ENCODE data around the gene LRFN3. TPM values are rescaled to one million over a fixed set of nuclear protein-coding genes. Genes with fewer than 3 reads are reported as not detected.

The LRFN3 gene
- polyA plus RNA-seq, 1 experiment, result 0.69 TPM

DNA sequence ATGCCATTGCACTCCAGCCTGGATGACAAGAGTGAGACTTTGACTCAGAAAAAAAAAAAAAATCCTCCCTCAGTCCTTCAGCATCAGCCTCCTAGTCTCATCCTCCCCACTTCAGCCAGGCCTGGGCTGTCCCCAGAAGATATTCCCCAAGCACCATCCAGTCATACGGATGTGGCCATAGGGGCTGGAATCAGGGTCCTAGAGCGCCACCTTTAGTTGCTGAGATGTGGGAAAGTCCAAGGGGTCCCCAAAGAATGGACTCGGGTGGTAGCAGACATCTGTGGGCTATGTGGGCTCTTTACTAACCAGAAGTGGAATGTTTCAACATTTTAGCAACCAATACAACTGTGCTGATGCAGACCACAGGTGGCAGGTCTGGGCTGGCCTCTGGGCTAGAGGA lies 25.0 kb upstream of the LRFN3 start:
- TF ChIP-seq, protein P1, sequence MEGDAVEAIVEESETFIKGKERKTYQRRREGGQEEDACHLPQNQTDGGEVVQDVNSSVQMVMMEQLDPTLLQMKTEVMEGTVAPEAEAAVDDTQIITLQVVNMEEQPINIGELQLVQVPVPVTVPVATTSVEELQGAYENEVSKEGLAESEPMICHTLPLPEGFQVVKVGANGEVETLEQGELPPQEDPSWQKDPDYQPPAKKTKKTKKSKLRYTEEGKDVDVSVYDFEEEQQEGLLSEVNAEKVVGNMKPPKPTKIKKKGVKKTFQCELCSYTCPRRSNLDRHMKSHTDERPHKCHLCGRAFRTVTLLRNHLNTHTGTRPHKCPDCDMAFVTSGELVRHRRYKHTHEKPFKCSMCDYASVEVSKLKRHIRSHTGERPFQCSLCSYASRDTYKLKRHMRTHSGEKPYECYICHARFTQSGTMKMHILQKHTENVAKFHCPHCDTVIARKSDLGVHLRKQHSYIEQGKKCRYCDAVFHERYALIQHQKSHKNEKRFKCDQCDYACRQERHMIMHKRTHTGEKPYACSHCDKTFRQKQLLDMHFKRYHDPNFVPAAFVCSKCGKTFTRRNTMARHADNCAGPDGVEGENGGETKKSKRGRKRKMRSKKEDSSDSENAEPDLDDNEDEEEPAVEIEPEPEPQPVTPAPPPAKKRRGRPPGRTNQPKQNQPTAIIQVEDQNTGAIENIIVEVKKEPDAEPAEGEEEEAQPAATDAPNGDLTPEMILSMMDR (IDR thresholded peaks at IDR 0.05; ENCODE audit: low read depth, low read length), result no peak
- no peak for DNase-seq (ENCODE audit: low read depth, low spot score)
- H3K27me3 ChIP-seq (ENCODE audit: control insufficient read depth, insufficient read depth, low read length), result no peaks in the 10 kb centered on the region
- H3K27ac ChIP-seq (ENCODE audit: low read depth, low read length), result no peak overlapping the region
- ChIA-PET POLR2A (no interaction called here), CTCF (interaction anchor here (1.2 kb wide), 1 partner anchor 29 kb away, joined by 4 read pairs; no protein-coding TSS in a partner anchor)
- no peaks in the 10 kb centered on the region for H3K9me3 ChIP-seq (ENCODE audit: control insufficient read depth, insufficient read depth, low read length)
- H3K4me3 ChIP-seq (ENCODE audit: low read depth, low read length), result no peak overlapping the region

DNA sequence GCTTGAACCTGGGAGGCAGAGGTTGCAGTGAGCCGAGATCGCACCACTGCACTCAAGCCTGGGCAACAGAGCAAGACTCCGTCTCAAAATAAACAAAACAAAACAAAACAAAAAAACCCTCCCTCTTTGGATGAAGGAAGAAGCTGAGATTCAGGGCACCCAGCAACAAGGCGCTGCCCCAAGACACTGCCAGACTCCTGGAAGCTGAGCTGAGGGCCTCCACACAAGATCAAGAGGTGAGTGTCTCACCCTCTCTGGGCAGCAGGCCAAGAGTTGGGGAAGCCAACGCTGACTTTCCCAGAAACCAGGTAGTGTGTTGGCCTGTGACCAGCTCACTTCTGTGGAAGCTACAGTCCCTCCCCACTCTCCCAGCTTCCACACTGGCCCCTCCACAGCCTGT lies 24.4 kb upstream of the LRFN3 start:
- CTCF ChIA-PET, result interaction anchor here (1.2 kb wide), 1 partner anchor 29 kb away, joined by 4 read pairs; no protein-coding TSS in a partner anchor
- Histone ChIP-seq H3K27me3 (ENCODE audit: control insufficient read depth, insufficient read depth, low read length) (no peaks in the 10 kb centered on the region), H3K9me3 (ENCODE audit: control insufficient read depth, insufficient read depth, low read length) (no peaks in the 10 kb centered on the region), H3K27ac (ENCODE audit: low read depth, low read length) (no peak overlapping the region), H3K4me3 (ENCODE audit: low read depth, low read length) (no peak overlapping the region)
- TF ChIP-seq, protein P1 (IDR thresholded peaks at IDR 0.05; ENCODE audit: low read depth, low read length), result no peak
- POLR2A ChIA-PET, result no interaction called here
- no peak for DNase-seq (ENCODE audit: low read depth, low spot score)

DNA sequence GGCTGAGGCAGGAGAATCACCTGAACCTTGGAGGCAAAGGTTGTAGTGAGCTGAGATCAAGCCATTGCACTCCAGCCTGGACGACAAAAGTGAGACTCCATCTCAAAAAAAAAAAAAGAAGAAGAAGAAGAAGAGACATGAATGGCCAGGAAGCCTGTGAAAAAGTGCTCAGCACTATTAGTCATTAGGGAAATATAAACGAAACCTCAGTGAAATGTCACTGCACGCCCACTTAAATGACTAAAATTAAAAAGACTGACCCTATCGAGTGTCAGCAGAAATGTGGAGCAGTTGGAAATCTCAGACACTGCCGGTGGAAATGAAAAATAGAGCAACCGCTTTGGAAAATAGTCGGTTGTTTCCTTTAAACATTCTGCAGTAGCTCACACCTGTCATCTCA lies 22.6 kb upstream of the LRFN3 start:
- Histone ChIP-seq H3K4me3 (ENCODE audit: low read depth, low read length) (no peak overlapping the region), H3K27me3 (ENCODE audit: control insufficient read depth, insufficient read depth, low read length) (peaks cover 2% of the 10 kb centered on the region), H3K27ac (ENCODE audit: low read depth, low read length) (no peak overlapping the region), H3K9me3 (ENCODE audit: control insufficient read depth, insufficient read depth, low read length) (no peaks in the 10 kb centered on the region)
- no peak for DNase-seq (ENCODE audit: low read depth, low spot score)
- TF ChIP-seq, protein P1 (IDR thresholded peaks at IDR 0.05; ENCODE audit: low read depth, low read length), result no peak
- ChIA-PET POLR2A (no interaction called here), CTCF (no interaction called here)

DNA sequence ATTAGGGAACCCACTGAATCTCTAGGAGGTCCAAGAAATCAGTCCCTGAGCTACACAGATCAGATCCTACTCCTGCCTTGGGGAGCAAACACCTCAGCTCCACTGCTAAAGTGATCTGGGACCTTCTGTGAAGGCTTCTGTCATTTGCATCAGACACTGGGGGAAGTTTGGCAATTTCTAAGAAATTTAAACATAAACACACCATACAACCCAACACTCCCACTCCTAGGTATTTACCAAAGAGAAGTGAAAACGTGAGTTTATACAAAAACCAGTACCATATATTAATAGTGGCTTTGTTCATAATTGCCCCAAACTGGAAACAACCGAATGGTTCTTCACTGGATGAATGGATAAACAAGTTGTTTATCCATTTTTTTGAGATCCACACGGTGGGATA lies 20.7 kb upstream of the LRFN3 start:
- POLR2A ChIA-PET, result interaction anchor here (0.7 kb wide), 1 partner anchor 1456 kb away, joined by 7 read pairs; the partner anchor contains the start of gene ZNF527
- no peak overlapping the region for H3K4me3 ChIP-seq (ENCODE audit: low read depth, low read length)
- TF ChIP-seq, protein P1 (IDR thresholded peaks at IDR 0.05; ENCODE audit: low read depth, low read length), result no peak
- no peaks in the 10 kb centered on the region for H3K9me3 ChIP-seq (ENCODE audit: control insufficient read depth, insufficient read depth, low read length)
- CTCF ChIA-PET, result no interaction called here
- peaks cover 5% of the 10 kb centered on the region for H3K27me3 ChIP-seq (ENCODE audit: control insufficient read depth, insufficient read depth, low read length)
- no peak overlapping the region for H3K27ac ChIP-seq (ENCODE audit: low read depth, low read length)
- DNase-seq (ENCODE audit: low read depth, low spot score), result no peak

DNA sequence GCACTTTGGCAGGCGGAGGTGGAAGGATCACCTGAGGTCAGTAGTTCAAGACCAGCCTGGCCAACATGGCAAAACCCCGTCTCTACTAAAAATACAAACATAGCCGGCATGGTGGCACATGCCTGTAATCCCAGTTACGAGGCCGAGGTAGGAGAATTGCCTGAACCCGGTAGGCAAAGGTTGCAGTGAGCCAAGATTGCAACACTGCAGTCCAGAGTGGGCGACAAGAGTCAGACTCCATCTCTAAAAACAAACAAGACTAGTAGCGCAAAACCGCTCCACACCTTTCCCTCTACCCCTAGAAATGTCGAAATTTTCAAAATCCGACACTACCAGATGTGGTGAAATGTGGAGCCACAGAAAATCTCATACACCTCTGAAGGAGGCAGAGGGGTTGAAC lies 16.9 kb upstream of the LRFN3 start:
- no peaks in the 10 kb centered on the region for H3K9me3 ChIP-seq (ENCODE audit: control insufficient read depth, insufficient read depth, low read length)
- POLR2A ChIA-PET, result no interaction called here
- TF ChIP-seq, protein P1 (IDR thresholded peaks at IDR 0.05; ENCODE audit: low read depth, low read length), result no peak
- H3K4me3 ChIP-seq (ENCODE audit: low read depth, low read length), result no peak overlapping the region
- CTCF ChIA-PET, result no interaction called here
- H3K27me3 ChIP-seq (ENCODE audit: control insufficient read depth, insufficient read depth, low read length), result peaks cover 9% of the 10 kb centered on the region
- no peak for DNase-seq (ENCODE audit: low read depth, low spot score)
- no peak overlapping the region for H3K27ac ChIP-seq (ENCODE audit: low read depth, low read length)

Data from AG04450 (cell line).